PC-3 (cell line): Measurements from ENCODE around the gene HYCC2. TPM values are rescaled to one million over a fixed set of nuclear protein-coding genes. Genes with fewer than 3 reads are reported as not detected.
"Not testable (repeated sequence)": the region's sequence is repeated elsewhere in the genome, so short reads cannot be mapped to it uniquely, and the experiment has no call there.

Experiments used
- ATAC-seq: fragments of 200-7000 bp; cut with Tn5 transposase; 2 replicates; pipeline ENCODE4 v1.9.1; 2020; ENCODE audit warnings: mild to moderate bottlenecking, moderate library complexity
- BruUV-seq: library from RNA; stranded (reverse); fragments of 400-500 nt; replicated peaks from 2 replicates; lab custom pipeline; 2021; lab: Mats Ljungman, UMichigan
- CTCF ChIA-PET: fragments of 300-600 bp; sonication (Branson Sonifier 250); formaldehyde crosslinking; loops from one replicate; lab custom pipeline; 2022; ENCODE audit warnings: antibody characterized with exemption; lab: Charles Lee
- POLR2A ChIA-PET: fragments of 300-600 bp; sonication (Branson Sonifier 250); formaldehyde crosslinking; loops from one replicate; lab custom pipeline; 2022; ENCODE audit warnings: antibody characterized with exemption; ENCODE audit not compliant: unreplicated experiment; lab: Charles Lee
- DNase-seq: peaks from one replicate; pipeline ENCODE4 v3.0.0-alpha.2; 2015
- H2AFZ ChIP-seq: fragments of 300-600 bp; sonication (generic); 2 replicates; pipeline ENCODE4 v1.6.0; 2016; ENCODE audit warnings: antibody characterized with exemption, low read length
- H3F3A ChIP-seq: fragments of 300-600 bp; sonication (generic); one replicate; pipeline ENCODE4 v1.6.0; 2017; ENCODE audit warnings: antibody characterized with exemption, low read length, control low read depth, mild to moderate bottlenecking; ENCODE audit not compliant: unreplicated experiment
- H3K27ac ChIP-seq: fragments of 300-600 bp; sonication (generic); 2 replicates; pipeline ENCODE4 v1.5.1; 2016; ENCODE audit warnings: mild to moderate bottlenecking, low read length
- H3K27me3 ChIP-seq: fragments of 300-600 bp; sonication (generic); 2 replicates; pipeline ENCODE4 v1.6.1; 2016; ENCODE audit warnings: low read length, mixed read lengths
- H3K36me3 ChIP-seq: fragments of 300-600 bp; sonication (generic); 2 replicates; pipeline ENCODE4 v1.6.1; 2016; ENCODE audit warnings: low read depth, mixed run types, low read length, mixed read lengths
- H3K4me1 ChIP-seq: fragments of 300-600 bp; sonication (generic); 2 replicates; pipeline ENCODE4 v1.5.1; 2016; ENCODE audit warnings: low read length; ENCODE audit not compliant: insufficient read depth
- H3K4me2 ChIP-seq: fragments of 300-600 bp; sonication (generic); 2 replicates; pipeline ENCODE4 v1.6.0; 2016; ENCODE audit warnings: low read length
- H3K4me3 ChIP-seq: fragments of 300-600 bp; sonication (generic); 2 replicates; pipeline ENCODE4 v1.5.1; 2016; ENCODE audit warnings: mild to moderate bottlenecking, low read length, mixed read lengths
- H3K79me2 ChIP-seq: fragments of 300-600 bp; sonication (generic); 2 replicates; pipeline ENCODE4 v1.6.1; 2017; ENCODE audit warnings: low read length, mixed read lengths
- H3K9ac ChIP-seq: fragments of 300-600 bp; sonication (generic); 2 replicates; pipeline ENCODE4 v1.6.0; 2016; ENCODE audit warnings: mild to moderate bottlenecking, low read length
- H3K9me2 ChIP-seq: fragments of 300-600 bp; sonication (generic); replicated peaks from 2 replicates; pipeline ENCODE4 v1.6.1; 2016; ENCODE audit warnings: mixed run types, low read length, mixed read lengths
- H3K9me3 ChIP-seq: fragments of 300-600 bp; sonication (generic); 2 replicates; pipeline ENCODE4 v1.6.1; 2016; ENCODE audit warnings: low read length, mixed read lengths
- H4K20me1 ChIP-seq: fragments of 300-600 bp; sonication (generic); 2 replicates; pipeline ENCODE4 v1.6.1; 2016; ENCODE audit warnings: low read length, mixed read lengths
- CTCF ChIP-seq: fragments of 300-600 bp; sonication (generic); conservative IDR thresholded peaks from 2 replicates; pipeline ENCODE4 v1.5.1; 2017; ENCODE audit warnings: antibody characterized with exemption, low read depth, mild to moderate bottlenecking, low read length
- EZH2 ChIP-seq: fragments of 300-600 bp; sonication (generic); IDR thresholded peaks from one replicate; pipeline ENCODE4 v1.6.1; 2017; ENCODE audit warnings: antibody characterized with exemption, mild to moderate bottlenecking, low read length; ENCODE audit not compliant: unreplicated experiment
- EZH2phosphoT487 ChIP-seq: fragments of 300-600 bp; sonication (generic); IDR thresholded peaks from 2 replicates; pipeline ENCODE4 v1.6.1; 2018; ENCODE audit warnings: mild to moderate bottlenecking, antibody characterized with exemption, low read length, borderline replicate concordance
- intact Hi-C: fragments of 100-400 bp; cut with micrococcal nuclease; formaldehyde crosslinking; loops from 2 replicates; pipeline ENCODE4 v1.9.0; 2023
- total RNA-seq: library from RNA; depleted of rRNA; stranded (reverse); fragments of >200 nt; gene quantifications from 2 replicates; pipeline ENCODE4 v1.2.3, GENCODE V29; 2014

Gene HYCC2
- total RNA-seq, 1 experiment from 2014 or later = 3.6 TPM

DNA sequence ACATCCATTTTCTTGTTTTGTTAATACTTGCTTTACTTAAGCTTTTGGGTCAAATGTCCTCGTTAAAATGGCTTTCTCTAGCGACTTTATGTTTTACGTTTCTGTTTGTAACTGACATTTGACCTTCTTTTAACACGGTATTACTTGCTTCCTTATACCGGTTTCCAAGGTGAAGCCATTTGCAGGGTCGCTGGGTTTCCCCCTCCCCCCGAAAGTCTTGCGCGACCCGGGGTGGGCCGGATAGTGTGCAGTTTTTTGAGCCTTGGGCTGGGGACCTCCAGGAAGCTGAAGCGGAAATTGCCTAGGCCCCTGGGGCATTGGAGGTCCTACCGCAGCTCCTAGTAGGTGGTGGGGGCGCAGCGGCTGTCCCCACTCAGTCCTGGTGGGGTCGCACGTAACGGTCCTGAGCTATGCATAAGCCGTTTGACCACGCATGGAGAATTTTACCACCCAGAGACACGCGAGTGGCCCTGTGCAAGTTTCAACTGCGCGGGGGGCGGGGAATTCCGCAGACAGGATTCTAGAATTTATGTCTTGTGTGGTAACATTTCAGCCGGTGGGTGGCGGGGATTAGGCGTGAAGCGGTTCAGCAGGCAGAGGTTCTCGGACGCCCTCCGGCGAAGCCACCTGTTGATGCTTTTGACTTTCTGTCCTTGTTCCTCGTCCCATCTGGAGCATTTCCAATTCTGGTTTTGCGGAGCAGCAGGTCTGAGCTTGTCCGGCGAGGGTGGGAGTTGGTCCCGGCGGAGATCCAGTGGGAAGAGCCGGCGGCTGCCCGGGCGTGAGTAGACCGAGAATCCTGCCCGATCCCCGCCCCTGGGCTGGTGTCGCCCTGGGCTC lies 46.9 kb upstream of the HYCC2 start:
- Histone ChIP-seq H3K4me3 (peak overlapping the region; percentile 75), H3K9ac (peak overlapping the region; percentile 95), H4K20me1 (no peaks in the 10 kb centered on the region), H2AFZ (peak overlapping the region; percentile 71), H3K4me2 (peak overlapping the region; percentile 86), H3K79me2 (peaks cover 76% of the 10 kb centered on the region), H3F3A (peaks cover 6% of the 10 kb centered on the region), H3K4me1 (peaks cover 17% of the 10 kb centered on the region), H3K36me3 (no peaks in the 10 kb centered on the region), H3K27me3 (no peaks in the 10 kb centered on the region), H3K9me3 (no peaks in the 10 kb centered on the region), H3K9me2 (no peaks in the 10 kb centered on the region), H3K27ac (peak overlapping the region; percentile 96)
- DNase-seq (peak; percentile 87), ATAC-seq (peak; percentile 40)
- ChIA-PET CTCF (interaction anchor here (0.6 to 1.6 kb wide), 4 partner anchors 33 to 59 kb away, joined by 3 to 27 read pairs (median 4); no protein-coding TSS in a partner anchor), POLR2A (interaction anchor here (0.6 to 1.1 kb wide), 4 partner anchors 12 to 422 kb away, joined by 4 to 16 read pairs (median 4); no protein-coding TSS in a partner anchor)
- intact Hi-C loops = loop anchor here (1.0 to 5.0 kb wide), 5 partner anchors 16 to 114 kb away; no protein-coding TSS in a partner anchor
- BruUV-seq = no TSS peak
- TF ChIP-seq CTCF (peak; percentile 70), EZH2 (no peak), EZH2phosphoT487 (no peak)

- not testable (repeated sequence) for DNase-seq, H3K9me3 ChIP-seq, H3F3A ChIP-seq, H3K9me2 ChIP-seq, H3K27me3 ChIP-seq, ATAC-seq, H4K20me1 ChIP-seq, H3K36me3 ChIP-seq
- peaks cover 69% of the 10 kb centered on the region for H3K79me2 ChIP-seq
- intact Hi-C loops = loop anchor here (1.0 to 5.0 kb wide), 7 partner anchors 17 to 154 kb away; partner anchors contain the start of genes HYCC2 and ORC2
- BruUV-seq = TSS peak; percentile 29
- H3K4me3 ChIP-seq = peak overlapping the region; percentile 75
- H3K4me1 ChIP-seq = peaks cover 17% of the 10 kb centered on the region
- peak overlapping the region; percentile 86 for H3K4me2 ChIP-seq
- peak overlapping the region; percentile 96 for H3K27ac ChIP-seq
- H2AFZ ChIP-seq = peak overlapping the region; percentile 76
- ChIA-PET POLR2A (interaction anchor here (0.8 to 1.1 kb wide), 2 partner anchors 13 to 33 kb away, joined by 4 read pairs; no protein-coding TSS in a partner anchor), CTCF (interaction anchor here (0.6 to 1.6 kb wide), 5 partner anchors 40 to 1063 kb away, joined by 3 to 27 read pairs (median 5); no protein-coding TSS in a partner anchor)
- peak overlapping the region; percentile 95 for H3K9ac ChIP-seq
Observed at GRCh38 chr2:201117735-201118094, 46.2 kb upstream of the HYCC2 start.

GRCh38 chr2:201116959-201117734 lies 45.7 kb upstream of the HYCC2 start:
- CTCF ChIA-PET = interaction anchor here (0.6 to 1.6 kb wide), 5 partner anchors 41 to 1064 kb away, joined by 3 to 27 read pairs (median 5); no protein-coding TSS in a partner anchor
- no peaks in the 10 kb centered on the region for H3K27me3 ChIP-seq
- no peaks in the 10 kb centered on the region for H3K9me3 ChIP-seq
- no peaks in the 10 kb centered on the region for H3K36me3 ChIP-seq
- BruUV-seq = TSS peak; percentile 60
- POLR2A ChIA-PET = interaction anchor here (0.8 to 1.1 kb wide), 2 partner anchors 13 to 34 kb away, joined by 4 read pairs; no protein-coding TSS in a partner anchor
- H3K79me2 ChIP-seq = peaks cover 64% of the 10 kb centered on the region
- peaks cover 6% of the 10 kb centered on the region for H3F3A ChIP-seq
- peak overlapping the region; percentile 75 for H3K4me3 ChIP-seq
- H3K27ac ChIP-seq = peak overlapping the region; percentile 96
- intact Hi-C loops = loop anchor here (1.0 to 5.0 kb wide), 4 partner anchors 46 to 154 kb away; partner anchors contain the start of genes HYCC2 and ORC2
- peaks cover 17% of the 10 kb centered on the region for H3K4me1 ChIP-seq
- ATAC-seq (peak; percentile 25), DNase-seq (peak; percentile 89)
- no peak for TF ChIP-seq EZH2
- no peak for TF ChIP-seq EZH2phosphoT487
- peak; percentile 46; the same call in 1 of the 2 replicates for TF ChIP-seq CTCF
- no peaks in the 10 kb centered on the region for H4K20me1 ChIP-seq
- peak overlapping the region; percentile 86 for H3K4me2 ChIP-seq
- H3K9me2 ChIP-seq = no peaks in the 10 kb centered on the region
- H2AFZ ChIP-seq = peak overlapping the region; percentile 76
- peak overlapping the region; percentile 95 for H3K9ac ChIP-seq
